Activated naive CD8-positive, alpha-beta T cell treated with anti-CD3 and anti-CD28 coated beads, Interleukin-2, amount 50 U/mL, for 24 hours (primary cell): ENCODE measurements around the gene N4BP2L2.

Experiments used
- ATAC-seq: fragments of 150-1000 bp; cut with Tn5 transposase; one replicate; pipeline ENCODE4 v1.10.0; 2021
- DNase-seq: peaks from one replicate; pipeline ENCODE4 v3.0.0; 2021
- H3K27ac Mint-ChIP-seq: one replicate; pipeline ENCODE4 v1.8.0; 2021; ENCODE audit warnings: mild to moderate bottlenecking, mixed read lengths
- H3K27me3 Mint-ChIP-seq: one replicate; pipeline ENCODE4 v1.8.0; 2021; ENCODE audit warnings: mixed read lengths
- H3K36me3 Mint-ChIP-seq: one replicate; pipeline ENCODE4 v1.8.0; 2021; ENCODE audit warnings: low read depth, mixed read lengths
- H3K4me1 Mint-ChIP-seq: one replicate; pipeline ENCODE4 v1.8.0; 2021; ENCODE audit warnings: mixed read lengths
- H3K4me3 Mint-ChIP-seq: one replicate; pipeline ENCODE4 v1.8.0; 2021; ENCODE audit warnings: mild to moderate bottlenecking, moderate library complexity, mixed read lengths
- H3K9me3 Mint-ChIP-seq: one replicate; pipeline ENCODE4 v1.8.0; 2021; ENCODE audit warnings: mixed read lengths

N4BP2L2 gene

DNA sequence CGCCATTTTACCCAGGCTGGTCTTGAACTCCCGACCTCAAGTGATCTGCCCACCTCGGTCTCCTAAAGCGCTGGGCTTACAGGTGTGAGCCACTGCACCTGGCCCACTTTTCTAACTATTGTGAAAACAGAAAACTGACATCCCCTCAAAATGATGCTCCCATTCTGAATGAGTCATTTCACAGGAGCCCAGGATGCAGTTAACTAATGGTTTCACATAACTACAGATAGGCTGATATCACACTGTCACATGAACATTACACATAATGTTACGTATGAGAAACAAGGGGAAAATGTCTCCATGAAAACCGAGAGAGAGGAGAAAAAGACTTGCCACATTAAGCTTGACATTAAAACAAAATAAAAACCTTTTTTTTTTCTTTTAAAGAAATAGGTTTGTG, 37.5 kb downstream of the N4BP2L2 start:
- Mint-ChIP-seq H3K36me3 (peaks cover 6% of the 10 kb centered on the region), H3K4me1 (peaks cover 14% of the 10 kb centered on the region), H3K27me3 (no peaks in the 10 kb centered on the region), H3K9me3 (no peaks in the 10 kb centered on the region), H3K4me3 (no peak overlapping the region), H3K27ac (no peak overlapping the region)
- ATAC-seq (no peak), DNase-seq (no peak)

DNA sequence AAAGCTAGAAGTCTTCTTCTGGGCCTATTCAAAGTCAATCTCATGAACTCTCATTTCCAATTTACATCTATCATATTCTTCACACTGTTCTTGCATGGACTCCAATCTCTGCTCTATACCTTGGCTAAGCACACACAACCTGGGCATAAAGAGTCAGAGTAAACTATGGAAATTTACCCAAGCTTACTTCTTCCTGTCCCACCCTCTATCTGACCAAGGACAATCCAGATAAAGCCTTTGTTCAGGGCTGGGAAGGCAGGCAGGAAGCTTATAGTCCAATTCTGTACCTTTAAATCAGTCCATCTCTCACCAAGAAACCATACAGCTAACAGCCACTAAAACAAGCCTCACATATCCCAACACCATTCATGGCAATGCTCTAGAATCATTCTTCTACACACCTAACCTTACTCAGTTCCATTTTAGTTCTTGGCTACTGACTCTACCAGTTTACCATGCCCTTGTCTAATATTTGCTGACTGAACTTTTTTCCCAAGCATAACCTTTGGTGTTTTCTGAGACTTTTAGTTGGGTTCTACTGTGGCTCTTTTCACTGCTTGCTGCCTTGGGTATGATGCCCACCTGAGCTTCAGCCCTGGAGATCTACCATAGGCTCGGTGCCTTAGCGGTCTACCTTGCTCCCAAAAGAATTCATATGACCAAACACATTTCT, 38.9 kb downstream of the N4BP2L2 start:
- no peak for DNase-seq
- ATAC-seq = no peak
- Mint-ChIP-seq H3K36me3 (peaks cover 2% of the 10 kb centered on the region), H3K9me3 (no peaks in the 10 kb centered on the region), H3K27me3 (no peaks in the 10 kb centered on the region), H3K4me3 (no peak overlapping the region), H3K4me1 (peaks cover 15% of the 10 kb centered on the region), H3K27ac (no peak overlapping the region)

DNA sequence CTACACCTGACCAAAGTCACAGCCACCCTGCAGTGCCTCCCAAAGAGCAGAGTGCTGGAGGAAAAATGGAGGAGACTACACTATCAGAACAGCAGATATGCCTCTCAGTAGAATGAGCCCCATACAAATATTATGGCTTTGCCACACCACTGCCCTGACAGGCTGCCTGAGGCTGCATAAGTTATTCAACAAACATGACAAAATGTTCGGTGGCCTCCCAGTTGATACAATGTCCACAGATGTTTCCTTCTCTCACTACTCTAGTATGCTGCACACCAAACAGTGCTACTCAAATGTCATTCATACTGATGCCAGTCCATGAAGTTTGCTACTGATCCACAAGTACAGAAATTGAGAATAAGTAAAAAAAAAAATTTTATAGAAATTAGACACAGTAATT, 41.0 kb downstream of the N4BP2L2 start:
- Mint-ChIP-seq H3K9me3 (no peaks in the 10 kb centered on the region), H3K27me3 (no peaks in the 10 kb centered on the region), H3K4me1 (peaks cover 16% of the 10 kb centered on the region), H3K27ac (no peak overlapping the region), H3K36me3 (peaks cover 2% of the 10 kb centered on the region), H3K4me3 (no peak overlapping the region)
- DNase-seq = no peak
- ATAC-seq = no peak

DNA sequence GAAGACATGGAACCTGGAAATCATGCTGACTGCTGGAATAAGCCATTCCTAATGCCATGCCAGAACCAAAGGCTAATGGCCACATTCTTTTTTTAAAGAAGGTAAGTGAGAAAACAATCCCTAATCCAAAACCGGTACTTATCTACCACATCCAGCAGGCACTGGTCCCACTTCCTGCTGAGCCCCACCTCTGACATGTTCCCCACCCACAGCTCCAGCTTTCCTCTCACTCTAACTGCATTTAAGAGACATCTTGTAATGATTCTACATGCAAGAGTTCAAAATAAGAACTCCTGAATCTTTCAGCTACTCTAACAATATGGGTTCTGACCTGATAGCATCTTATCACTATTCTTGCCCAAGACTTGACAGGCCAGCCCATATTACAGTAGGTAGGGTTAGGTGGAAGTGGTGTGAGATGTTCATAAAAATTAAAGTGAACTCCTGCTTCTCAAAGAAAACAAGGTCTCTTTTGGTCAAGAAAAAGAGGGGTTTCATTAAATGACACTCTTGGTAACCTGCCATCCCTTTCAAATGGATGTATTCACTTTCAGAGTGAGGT, 41.9 kb downstream of the N4BP2L2 start:
- no peak overlapping the region for H3K4me3 Mint-ChIP-seq
- DNase-seq = no peak
- no peaks in the 10 kb centered on the region for H3K9me3 Mint-ChIP-seq
- H3K27me3 Mint-ChIP-seq = no peaks in the 10 kb centered on the region
- peaks cover 16% of the 10 kb centered on the region for H3K4me1 Mint-ChIP-seq
- ATAC-seq = no peak
- no peak overlapping the region for H3K27ac Mint-ChIP-seq
- no peaks in the 10 kb centered on the region for H3K36me3 Mint-ChIP-seq

DNA sequence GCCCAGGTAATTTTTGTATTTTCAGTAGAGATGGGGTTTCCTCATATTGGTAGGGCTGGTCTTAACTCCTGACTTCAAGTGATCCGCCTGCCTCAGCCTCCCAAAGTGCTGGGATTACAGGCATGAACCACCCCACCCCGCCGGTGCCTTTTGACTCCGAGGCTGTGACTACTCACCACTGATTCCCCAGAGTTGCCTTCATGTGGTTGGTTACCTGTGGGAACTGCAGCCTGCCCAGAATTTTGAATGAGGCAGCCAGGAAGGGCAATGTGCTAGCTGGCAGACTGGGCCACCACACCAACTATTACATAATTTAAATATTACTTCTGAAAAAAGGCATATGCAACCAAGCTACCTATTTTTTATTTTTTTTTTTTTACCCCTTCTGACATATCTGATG, 42.8 kb downstream of the N4BP2L2 start:
- Mint-ChIP-seq H3K9me3 (no peaks in the 10 kb centered on the region), H3K4me3 (no peak overlapping the region), H3K27me3 (no peaks in the 10 kb centered on the region), H3K36me3 (no peaks in the 10 kb centered on the region), H3K4me1 (peaks cover 13% of the 10 kb centered on the region), H3K27ac (no peak overlapping the region)
- no peak for ATAC-seq
- DNase-seq = no peak

DNA sequence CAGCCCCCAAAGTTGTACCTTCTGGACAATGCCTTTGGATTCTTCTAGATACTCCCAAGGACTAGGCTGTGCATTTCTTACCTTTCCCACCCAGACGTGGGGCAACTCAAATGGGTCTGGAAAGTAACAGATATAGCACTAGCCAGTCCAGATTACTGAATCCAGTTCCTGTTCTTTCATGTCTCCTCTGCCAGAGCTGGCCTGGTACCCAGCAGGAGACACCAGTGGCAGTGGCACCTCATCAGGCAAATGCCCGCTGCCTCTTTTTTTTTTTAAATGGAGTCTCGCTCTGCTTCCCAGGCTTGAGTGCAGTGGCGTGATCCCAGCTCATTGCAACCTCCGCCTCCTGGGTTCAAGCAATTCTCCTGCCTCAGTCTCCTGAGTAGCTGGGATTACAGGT, 43.2 kb downstream of the N4BP2L2 start:
- H3K36me3 Mint-ChIP-seq = no peaks in the 10 kb centered on the region
- no peaks in the 10 kb centered on the region for H3K9me3 Mint-ChIP-seq
- H3K27me3 Mint-ChIP-seq = no peaks in the 10 kb centered on the region
- ATAC-seq = no peak
- no peak for DNase-seq
- H3K4me3 Mint-ChIP-seq = no peak overlapping the region
- H3K4me1 Mint-ChIP-seq = peaks cover 13% of the 10 kb centered on the region
- H3K27ac Mint-ChIP-seq = no peak overlapping the region

DNA sequence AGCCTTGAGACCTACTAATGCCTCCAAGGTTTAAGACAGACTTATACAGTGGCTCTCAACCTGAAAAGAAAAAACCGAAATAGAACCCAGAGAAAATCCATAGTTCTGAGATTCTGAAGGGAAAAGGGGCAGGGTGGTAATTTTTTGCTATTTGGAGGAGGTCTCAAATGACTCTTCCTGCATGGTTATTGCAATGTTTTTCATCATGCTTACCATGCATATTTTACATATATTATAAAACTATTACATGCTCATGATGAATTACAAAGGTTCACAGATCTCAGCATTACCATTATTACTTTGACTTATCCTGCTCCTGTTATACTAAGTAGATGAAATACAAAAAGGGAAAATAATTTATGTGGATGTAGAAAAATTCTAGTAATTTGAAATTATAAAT, 47.6 kb downstream of the N4BP2L2 start:
- Mint-ChIP-seq H3K4me1 (peaks cover 2% of the 10 kb centered on the region), H3K36me3 (no peaks in the 10 kb centered on the region), H3K27me3 (no peaks in the 10 kb centered on the region), H3K9me3 (no peaks in the 10 kb centered on the region), H3K27ac (no peak overlapping the region), H3K4me3 (no peak overlapping the region)
- DNase-seq = no peak
- no peak for ATAC-seq

DNA sequence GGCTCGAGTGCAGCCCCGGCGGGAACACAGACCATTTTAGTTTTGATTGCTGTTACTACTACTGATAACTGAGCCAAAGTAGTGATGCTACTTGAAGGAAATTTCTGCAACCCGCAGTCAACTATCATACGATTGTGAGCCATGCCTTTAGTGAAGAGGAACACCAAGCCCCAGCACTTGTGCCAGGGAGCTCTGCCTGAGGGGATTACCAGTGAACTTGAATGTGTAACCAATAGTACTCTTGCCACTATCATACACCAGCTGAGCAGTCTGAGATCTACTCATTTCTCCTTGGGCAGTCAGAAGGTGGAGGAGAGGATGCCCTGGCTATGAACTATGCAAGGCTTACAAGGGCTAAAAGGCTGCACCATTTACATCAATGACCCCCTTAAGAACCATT, 61.7 kb downstream of the N4BP2L2 start:
- no peak overlapping the region for H3K27ac Mint-ChIP-seq
- DNase-seq (no peak), ATAC-seq (no peak)
- H3K36me3 Mint-ChIP-seq = no peaks in the 10 kb centered on the region
- no peak overlapping the region for H3K4me3 Mint-ChIP-seq
- H3K27me3 Mint-ChIP-seq = no peaks in the 10 kb centered on the region
- no peaks in the 10 kb centered on the region for H3K9me3 Mint-ChIP-seq
- H3K4me1 Mint-ChIP-seq = peaks cover 1% of the 10 kb centered on the region

DNA sequence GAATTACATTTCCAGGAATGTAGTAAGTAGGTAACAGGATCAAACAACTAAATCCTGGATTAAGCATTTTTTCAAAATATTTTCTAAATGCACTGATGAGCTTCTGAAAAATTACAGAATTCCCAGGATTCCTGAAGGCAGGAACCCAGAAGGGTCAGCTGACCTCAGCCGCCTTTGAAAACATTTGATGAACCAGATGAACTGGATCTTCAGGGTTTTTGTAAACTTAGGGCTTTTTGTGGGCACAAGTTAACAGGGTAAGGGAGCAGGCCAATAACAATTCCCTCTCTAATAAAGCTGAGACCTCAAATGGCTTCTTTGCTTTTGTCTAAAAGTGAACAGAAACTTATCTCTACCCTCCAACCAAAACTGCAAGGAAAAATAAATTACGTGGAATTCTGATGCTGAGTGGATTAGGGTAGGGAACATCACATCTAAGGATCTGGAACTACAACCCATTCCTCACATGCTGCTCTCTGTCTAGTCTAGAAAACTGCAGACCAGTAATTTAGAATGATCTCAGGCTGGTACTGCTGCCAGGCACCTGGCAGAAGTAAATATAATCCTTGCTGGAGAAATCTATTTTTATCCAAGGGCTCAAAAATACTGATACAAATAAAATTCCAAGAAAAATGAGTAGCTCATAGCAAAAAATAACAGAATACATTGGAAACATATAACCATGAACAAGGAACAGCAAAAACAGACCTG, 62.4 kb downstream of the N4BP2L2 start:
- no peaks in the 10 kb centered on the region for H3K9me3 Mint-ChIP-seq
- no peaks in the 10 kb centered on the region for H3K36me3 Mint-ChIP-seq
- ATAC-seq (no peak), DNase-seq (no peak)
- H3K4me3 Mint-ChIP-seq = no peak overlapping the region
- H3K27ac Mint-ChIP-seq = no peak overlapping the region
- peaks cover 2% of the 10 kb centered on the region for H3K4me1 Mint-ChIP-seq
- H3K27me3 Mint-ChIP-seq = no peaks in the 10 kb centered on the region

DNA sequence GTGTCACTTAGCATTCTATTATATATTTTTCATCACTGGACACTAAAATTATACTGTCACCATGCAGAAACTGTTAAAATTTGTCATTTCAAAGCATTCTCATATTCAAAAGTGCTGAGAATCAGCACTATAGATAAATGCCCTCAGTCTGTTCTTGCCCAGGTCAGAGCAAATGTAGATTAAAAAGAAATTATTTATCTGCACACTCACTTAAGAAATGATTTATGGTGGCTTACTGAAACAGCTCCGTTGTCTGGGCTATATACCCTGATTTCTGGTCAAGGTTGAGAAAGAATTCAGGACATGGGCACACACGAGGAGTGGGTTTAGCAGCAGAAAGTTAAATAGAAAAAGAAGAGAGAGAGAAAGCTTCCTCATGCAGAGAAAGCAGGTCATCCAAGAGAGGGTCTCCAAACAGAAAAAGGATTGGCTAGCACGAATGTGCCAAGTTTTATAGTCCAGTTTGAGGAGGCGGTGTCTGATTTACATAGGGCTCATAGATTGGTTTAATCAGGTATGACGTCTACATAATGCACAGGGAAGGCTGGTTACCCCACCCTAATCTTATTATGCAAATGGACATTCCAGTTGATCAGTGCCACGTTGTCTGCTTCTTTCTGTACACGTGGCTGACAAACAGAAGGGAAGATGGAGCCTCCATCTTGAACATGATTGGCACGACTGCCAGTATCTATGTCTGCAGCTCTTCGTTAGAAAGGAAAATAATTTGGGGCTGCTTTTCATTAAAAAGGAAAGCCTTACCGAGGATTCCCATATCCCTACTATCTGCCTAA, 63.4 kb downstream of the N4BP2L2 start:
- no peak for DNase-seq
- no peaks in the 10 kb centered on the region for H3K36me3 Mint-ChIP-seq
- ATAC-seq = no peak
- no peaks in the 10 kb centered on the region for H3K27me3 Mint-ChIP-seq
- no peaks in the 10 kb centered on the region for H3K9me3 Mint-ChIP-seq
- no peak overlapping the region for H3K4me3 Mint-ChIP-seq
- H3K27ac Mint-ChIP-seq = no peak overlapping the region
- peaks cover 2% of the 10 kb centered on the region for H3K4me1 Mint-ChIP-seq

DNA sequence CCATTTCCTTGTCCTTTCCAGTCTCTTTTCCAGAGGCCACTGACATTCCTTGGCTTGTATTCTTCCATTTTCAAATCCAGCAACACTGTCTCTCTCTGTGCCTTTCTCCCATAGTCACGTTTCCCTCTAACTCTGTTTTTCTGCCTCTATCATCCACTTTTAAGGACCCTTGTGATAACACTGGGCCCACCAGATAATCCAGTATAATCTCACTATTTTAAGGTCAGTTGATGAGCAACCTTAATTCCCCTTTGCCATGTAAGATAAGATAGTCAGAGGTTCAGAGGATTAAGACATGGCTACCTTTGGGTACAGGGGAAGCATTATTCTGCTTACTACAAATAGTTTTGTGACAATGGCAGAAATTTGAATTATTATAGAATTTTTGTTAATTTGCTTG, 64.9 kb downstream of the N4BP2L2 start:
- no peaks in the 10 kb centered on the region for H3K9me3 Mint-ChIP-seq
- no peaks in the 10 kb centered on the region for H3K36me3 Mint-ChIP-seq
- DNase-seq (no peak), ATAC-seq (no peak)
- no peak overlapping the region for H3K4me3 Mint-ChIP-seq
- no peaks in the 10 kb centered on the region for H3K27me3 Mint-ChIP-seq
- peaks cover 2% of the 10 kb centered on the region for H3K4me1 Mint-ChIP-seq
- no peak overlapping the region for H3K27ac Mint-ChIP-seq

DNA sequence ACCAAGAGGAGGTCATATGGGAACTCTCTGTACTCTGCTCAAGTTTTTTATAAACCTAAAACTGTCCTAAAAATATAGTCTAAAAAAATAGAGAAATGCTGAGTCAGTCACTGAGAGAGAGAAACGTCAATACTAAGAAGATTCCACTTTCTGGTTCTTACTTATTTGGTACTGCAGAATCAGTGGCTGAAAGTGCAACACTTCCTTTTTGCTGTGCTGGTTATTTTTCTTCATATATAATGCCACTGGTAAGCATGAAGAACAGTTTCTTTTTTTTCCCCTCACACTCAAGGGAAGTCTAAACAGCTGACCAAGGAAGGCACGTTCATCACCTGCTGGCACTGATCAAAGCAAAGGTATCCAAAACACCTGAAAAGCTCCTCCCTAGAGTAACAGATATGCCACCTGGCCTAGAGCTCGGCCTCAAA, 66.4 kb downstream of the N4BP2L2 start:
- H3K4me3 Mint-ChIP-seq = no peak overlapping the region
- no peak for DNase-seq
- no peak overlapping the region for H3K27ac Mint-ChIP-seq
- H3K36me3 Mint-ChIP-seq = no peaks in the 10 kb centered on the region
- no peaks in the 10 kb centered on the region for H3K9me3 Mint-ChIP-seq
- H3K27me3 Mint-ChIP-seq = no peaks in the 10 kb centered on the region
- H3K4me1 Mint-ChIP-seq = peaks cover 2% of the 10 kb centered on the region
- ATAC-seq = no peak

DNA sequence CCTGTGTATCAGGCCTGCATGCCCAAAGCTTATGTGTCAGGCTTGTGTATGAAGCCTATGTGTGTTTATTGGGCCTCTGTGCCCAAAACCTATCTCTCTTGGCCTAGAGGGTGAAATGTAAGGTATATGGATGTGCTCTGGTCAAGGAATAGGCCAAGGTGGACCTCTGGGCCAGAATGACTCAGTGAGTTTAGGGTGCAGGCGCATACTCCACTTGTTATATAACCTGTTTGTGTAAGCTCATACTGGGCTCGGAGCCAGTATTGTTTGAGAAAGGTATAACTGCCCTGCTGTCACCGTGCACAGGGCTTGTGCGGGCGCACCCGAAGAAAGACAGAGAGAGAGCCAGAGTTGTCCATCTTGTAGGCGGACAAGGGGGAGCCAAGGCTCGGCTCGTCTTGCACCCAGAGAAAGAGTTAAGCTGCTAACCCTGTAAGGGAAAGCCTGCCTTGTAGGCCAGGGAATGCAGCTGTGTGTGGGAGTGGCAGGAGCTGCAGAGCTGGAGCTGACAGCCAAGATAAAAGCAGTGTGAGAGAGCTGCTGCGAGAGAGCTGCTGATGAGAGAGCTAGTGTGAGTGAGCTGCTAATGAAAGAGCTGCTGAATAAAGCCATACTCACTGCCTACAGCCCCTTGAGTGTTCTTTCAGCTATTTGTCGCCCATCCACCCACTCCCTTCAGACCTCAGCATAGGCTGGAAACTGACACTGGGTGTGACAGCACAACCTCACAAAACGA, 67.2 kb downstream of the N4BP2L2 start:
- ATAC-seq (no peak), DNase-seq (no peak)
- no peaks in the 10 kb centered on the region for H3K27me3 Mint-ChIP-seq
- H3K4me1 Mint-ChIP-seq = peaks cover 2% of the 10 kb centered on the region
- H3K36me3 Mint-ChIP-seq = no peaks in the 10 kb centered on the region
- no peak overlapping the region for H3K4me3 Mint-ChIP-seq
- no peaks in the 10 kb centered on the region for H3K9me3 Mint-ChIP-seq
- H3K27ac Mint-ChIP-seq = no peak overlapping the region

DNA sequence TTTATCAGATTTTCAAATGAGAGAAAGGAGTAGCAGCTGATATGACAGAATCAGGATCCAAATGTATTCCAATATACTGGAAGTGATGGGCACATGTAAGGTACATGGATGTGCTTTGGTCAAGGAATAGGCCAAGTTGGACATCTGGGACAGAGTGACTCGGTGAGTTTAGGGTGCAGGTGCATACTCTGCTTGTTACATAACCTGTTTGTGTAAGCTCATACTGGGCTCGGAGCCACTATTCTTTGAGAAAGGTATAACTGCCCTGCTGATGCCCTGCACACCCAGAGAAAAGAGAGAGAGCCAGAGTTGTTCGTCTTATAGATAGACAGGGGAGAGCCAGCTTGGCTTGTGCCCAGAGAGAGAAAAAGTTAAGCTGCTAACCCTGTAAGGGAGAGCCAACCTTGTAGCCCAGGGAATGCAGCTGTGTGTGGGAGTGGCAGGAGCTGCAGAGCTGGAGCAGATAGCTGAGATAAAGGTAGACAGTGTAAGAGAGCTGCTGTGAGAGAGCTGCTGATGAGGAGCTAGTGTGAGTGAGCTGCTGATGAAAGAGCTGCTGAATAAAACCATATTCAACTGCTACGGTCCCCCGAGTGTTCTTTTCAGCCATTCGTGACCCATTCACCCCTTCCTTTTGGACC, 70.0 kb downstream of the N4BP2L2 start:
- ATAC-seq (no peak), DNase-seq (no peak)
- Mint-ChIP-seq H3K4me3 (no peak overlapping the region), H3K9me3 (no peaks in the 10 kb centered on the region), H3K36me3 (peaks cover 3% of the 10 kb centered on the region), H3K27ac (no peak overlapping the region), H3K27me3 (no peaks in the 10 kb centered on the region), H3K4me1 (peaks cover 2% of the 10 kb centered on the region)
